Kidney epithelial cell (primary cell): ENCODE results near the gene IL1RL2. TPM values are rescaled to one million over a fixed set of nuclear protein-coding genes. Genes with fewer than 3 reads are reported as not detected.
A peak's percentile ranks its signal among the peaks of the same experiment; 100 is the strongest.

Source experiments
- DNase-seq: peaks from one replicate; pipeline ENCODE4 v3.0.0-alpha.2; 2010; ENCODE audit warnings: low read depth
- H3K27me3 ChIP-seq: 2 replicates; pipeline ENCODE4 v1.6.0; 2011; ENCODE audit warnings: low read length; ENCODE audit not compliant: control insufficient read depth, insufficient read depth
- H3K36me3 ChIP-seq: 2 replicates; pipeline ENCODE4 v1.5.1; 2011; ENCODE audit warnings: low read length; ENCODE audit not compliant: control insufficient read depth, insufficient read depth
- H3K4me3 ChIP-seq: 2 replicates; pipeline ENCODE4 v1.5.1; 2011; ENCODE audit warnings: low read depth, mild to moderate bottlenecking, control low read depth, low read length
- CTCF ChIP-seq: IDR thresholded peaks from 2 replicates; pipeline ENCODE4 v1.5.1; 2011; ENCODE audit warnings: mild to moderate bottlenecking, moderate library complexity, low read length, control low read depth, inconsistent platforms; ENCODE audit not compliant: insufficient read depth, poor library complexity, severe bottlenecking
- total RNA-seq: library from RNA; depleted of rRNA; stranded (reverse); fragments of >200 nt; gene quantifications from 2 replicates; pipeline ENCODE4 v1.2.3, GENCODE V29; 2015

The IL1RL2 gene
- total RNA-seq, 1 donor from 2014 or later: 2.1 TPM

- Histone ChIP-seq H3K36me3 (no peaks in the 10 kb centered on the region), H3K27me3 (no peaks in the 10 kb centered on the region), H3K4me3 (no peak overlapping the region)
- TF ChIP-seq CTCF: no peak
- DNase-seq: no peak
Measured at GRCh38 chr2:102245266-102246151, 58.7 kb downstream of the IL1RL2 start.

- no peak for DNase-seq
- Histone ChIP-seq H3K27me3 (no peaks in the 10 kb centered on the region), H3K36me3 (no peaks in the 10 kb centered on the region), H3K4me3 (no peak overlapping the region)
- no peak for TF ChIP-seq CTCF
Measured at GRCh38 chr2:102250278-102250821, 63.5 kb downstream of the IL1RL2 start.

- no peak for DNase-seq
- H3K4me3 ChIP-seq: peak overlapping the region; percentile 42
- TF ChIP-seq CTCF: peak; percentile 77
Measured at GRCh38 chr2:102251042-102251848, 64.4 kb downstream of the IL1RL2 start.

GRCh38 chr2:102251849-102252203, 65.0 kb downstream of the IL1RL2 start:
- Histone ChIP-seq H3K27me3 (no peaks in the 10 kb centered on the region), H3K36me3 (no peaks in the 10 kb centered on the region), H3K4me3 (no peak overlapping the region)
- no peak for TF ChIP-seq CTCF
- DNase-seq: no peak

More at GRCh38 chr2:102251042-102251848, 64.4 kb downstream of the IL1RL2 start:
- Histone ChIP-seq H3K36me3 (no peaks in the 10 kb centered on the region), H3K27me3 (no peaks in the 10 kb centered on the region)

- H3K36me3 ChIP-seq: no peaks in the 10 kb centered on the region
- no peak for DNase-seq
- H3K27me3 ChIP-seq: no peaks in the 10 kb centered on the region
Measured at GRCh38 chr2:102252236-102252635, 65.4 kb downstream of the IL1RL2 start.

More at GRCh38 chr2:102252236-102252635, 65.4 kb downstream of the IL1RL2 start:
- H3K4me3 ChIP-seq: no peak overlapping the region
- no peak for TF ChIP-seq CTCF
